GM18951 (cell line): ENCODE data around the gene ARTN.

Experiments
- POLR2A ChIP-seq: IDR thresholded peaks from 4 replicates; pipeline ENCODE4 v1.6.1; 2011; ENCODE audit warnings: mild to moderate bottlenecking; ENCODE audit not compliant: insufficient read length, insufficient read depth; ENCODE audit errors: extremely low read depth
- in situ Hi-C: fragments of 300-500 bp; cut with MboI; formaldehyde crosslinking; loops from one replicate; pipeline ENCODE4 v1.12.0; 2022; ENCODE audit warnings: low sequenced_read_pairs, mixed read lengths, inconsistent platforms; ENCODE audit not compliant: unreplicated experiment

Gene ARTN

DNA sequence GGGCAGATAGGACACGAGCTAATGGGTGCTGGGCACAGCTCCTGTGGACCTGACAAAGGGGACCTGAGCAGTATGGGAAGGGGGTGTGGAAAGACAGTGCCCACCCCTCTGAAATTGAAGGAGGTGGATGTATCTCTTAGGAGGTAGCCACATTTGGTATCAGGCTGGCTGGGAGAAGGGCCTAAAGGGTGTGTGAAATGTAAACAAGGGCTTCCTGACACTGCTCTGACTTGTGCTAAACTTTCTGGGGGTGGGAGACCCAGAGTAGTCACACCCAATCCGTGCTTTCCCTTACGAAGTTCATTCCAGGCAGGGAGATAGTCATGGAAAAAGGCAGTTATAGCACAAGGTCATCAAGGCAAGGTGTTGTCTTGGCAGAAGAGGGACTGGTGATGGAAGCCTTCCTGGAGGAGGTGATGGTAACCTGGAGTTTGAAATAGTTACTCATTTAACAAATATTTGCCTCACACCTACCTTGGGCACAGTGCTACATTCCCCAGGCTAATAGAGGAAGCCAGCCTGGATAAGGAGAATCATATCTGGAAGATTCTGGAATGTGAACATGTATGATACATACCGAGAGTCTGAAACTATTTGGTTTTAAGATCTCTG lies 52.5 kb downstream of the ARTN start:
- in situ Hi-C loops = no loop called here
- TF ChIP-seq POLR2A = no peak

DNA sequence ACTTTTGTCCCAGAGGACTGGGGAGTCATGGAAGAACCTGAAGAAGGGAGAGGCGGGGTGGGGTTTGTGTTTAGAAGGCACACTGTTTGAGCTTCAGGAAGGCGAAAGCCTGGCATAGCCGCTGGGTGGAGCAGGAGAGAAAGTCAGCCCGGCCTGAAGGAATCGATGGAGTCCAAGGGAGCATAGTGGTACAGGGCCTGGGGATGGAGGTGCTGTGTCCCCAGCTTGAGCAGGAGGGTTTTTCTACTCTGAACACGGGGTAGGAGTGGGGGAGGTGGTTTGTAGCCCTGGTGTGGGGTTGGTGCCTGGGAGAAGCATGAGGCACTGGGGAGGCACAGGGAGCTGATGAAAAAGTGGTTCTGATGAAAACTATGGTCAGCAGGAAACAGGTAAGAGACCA lies 53.1 kb downstream of the ARTN start:
- in situ Hi-C loops = no loop called here
- no peak for TF ChIP-seq POLR2A
